Sigmoid colon (tissue), 4 donors: ENCODE results near the gene CLDN19.

Experiments
- EP300 ChIP-seq, 4 donors: sonication (generic); formaldehyde crosslinking; IDR thresholded peaks; one replicate each; pipeline ENCODE4 v1.6.1; 2017; ENCODE audit warnings: antibody characterized with exemption in 4 of 4
- POLR2A ChIP-seq, 2 donors: fragments of 450-650 bp; IDR thresholded peaks; one replicate each; pipeline ENCODE4 v1.6.1; 2016; ENCODE audit warnings: antibody characterized with exemption in 2 of 2, mild to moderate bottlenecking in 2 of 2, moderate library complexity in 2 of 2
- POLR2AphosphoS5 ChIP-seq, 4 donors: sonication (generic); formaldehyde crosslinking; IDR thresholded peaks; one replicate each; pipeline ENCODE4 v1.6.1; 2017; ENCODE audit warnings: antibody characterized with exemption in 4 of 4
- TF ChIP-seq, protein P1 (sequence below), 4 experiments: fragments of 450-650 bp in 3 of 4; fragments of 200-600 bp in 1 of 4; IDR thresholded peaks; one replicate each; pipeline ENCODE4 v1.5.1; 2016 to 2019; ENCODE audit warnings: antibody characterized with exemption in 4 of 4, mild to moderate bottlenecking in 3 of 4, moderate library complexity in 2 of 4

DNA sequence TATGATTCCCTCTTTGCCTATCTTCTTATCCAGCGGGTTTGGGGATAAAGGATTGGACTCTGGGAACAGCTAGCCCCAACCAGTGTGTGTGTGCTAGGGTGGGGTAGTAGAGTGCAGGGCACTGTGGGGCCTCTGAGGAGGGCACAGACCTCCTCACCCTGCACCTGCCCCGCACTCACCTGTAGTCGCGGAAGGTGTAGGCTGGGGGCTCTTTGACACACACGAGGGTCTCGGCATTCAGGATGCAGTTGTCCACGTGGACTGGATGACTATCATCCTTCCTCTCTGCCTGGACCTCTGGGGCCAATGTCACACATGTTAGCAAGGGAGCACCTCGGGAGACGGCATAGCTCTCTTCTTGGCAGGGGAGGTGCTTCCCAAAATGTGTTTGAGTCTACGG lies 8.0 kb upstream of the CLDN19 start:
- TF ChIP-seq POLR2A (IDR thresholded peaks at IDR 0.05) (no peak), POLR2AphosphoS5 (IDR thresholded peaks at IDR 0.05) (no peak), EP300 (IDR thresholded peaks at IDR 0.05) (no peak)
- TF ChIP-seq, protein P1, sequence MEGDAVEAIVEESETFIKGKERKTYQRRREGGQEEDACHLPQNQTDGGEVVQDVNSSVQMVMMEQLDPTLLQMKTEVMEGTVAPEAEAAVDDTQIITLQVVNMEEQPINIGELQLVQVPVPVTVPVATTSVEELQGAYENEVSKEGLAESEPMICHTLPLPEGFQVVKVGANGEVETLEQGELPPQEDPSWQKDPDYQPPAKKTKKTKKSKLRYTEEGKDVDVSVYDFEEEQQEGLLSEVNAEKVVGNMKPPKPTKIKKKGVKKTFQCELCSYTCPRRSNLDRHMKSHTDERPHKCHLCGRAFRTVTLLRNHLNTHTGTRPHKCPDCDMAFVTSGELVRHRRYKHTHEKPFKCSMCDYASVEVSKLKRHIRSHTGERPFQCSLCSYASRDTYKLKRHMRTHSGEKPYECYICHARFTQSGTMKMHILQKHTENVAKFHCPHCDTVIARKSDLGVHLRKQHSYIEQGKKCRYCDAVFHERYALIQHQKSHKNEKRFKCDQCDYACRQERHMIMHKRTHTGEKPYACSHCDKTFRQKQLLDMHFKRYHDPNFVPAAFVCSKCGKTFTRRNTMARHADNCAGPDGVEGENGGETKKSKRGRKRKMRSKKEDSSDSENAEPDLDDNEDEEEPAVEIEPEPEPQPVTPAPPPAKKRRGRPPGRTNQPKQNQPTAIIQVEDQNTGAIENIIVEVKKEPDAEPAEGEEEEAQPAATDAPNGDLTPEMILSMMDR (IDR thresholded peaks at IDR 0.05), result no peak
